ENCODE measurements around the gene MYO1B. TPM values are rescaled to one million over a fixed set of nuclear protein-coding genes. Genes with fewer than 3 reads are reported as not detected.

Gene MYO1B
- total and polyA plus RNA-seq, 8 donors = 136 to 305 (median 197) TPM

- DNase-seq = no peak
- no peak for ATAC-seq
- no peak for TF ChIP-seq CTCF (IDR thresholded peaks at IDR 0.05)
- H3K4me1 ChIP-seq = peaks cover 0 to 1% of the 10 kb centered on the region in 2 donors
- intact Hi-C loops (cut with DNase I) = no loop called here
- no peak overlapping the region for H3K4me3 ChIP-seq
- H3K27me3 ChIP-seq = no peaks in the 10 kb centered on the region
- H3K9me3 ChIP-seq = no peaks in the 10 kb centered on the region
- no peak overlapping the region for H3K27ac ChIP-seq
- H3K36me3 ChIP-seq = peaks cover 0 to 63% of the 10 kb centered on the region in 2 donors
These were observed 146.0 kb downstream of the MYO1B start for GRCh38 chr2:191391171-191391570.

GRCh38 chr2:191394043-191394442 is 148.8 kb downstream of the MYO1B start:
- no peaks in the 10 kb centered on the region for H3K4me1 ChIP-seq
- H3K36me3 ChIP-seq = peaks cover 0 to 54% of the 10 kb centered on the region in 2 donors
- intact Hi-C loops (cut with DNase I) = no loop called here
- no peak for TF ChIP-seq CTCF (IDR thresholded peaks at IDR 0.05)
- no peak overlapping the region for H3K4me3 ChIP-seq
- no peak for ATAC-seq
- no peak for DNase-seq
- H3K27ac ChIP-seq = peak overlapping the region; percentile 9 to 42
- no peaks in the 10 kb centered on the region for H3K9me3 ChIP-seq
- H3K27me3 ChIP-seq = no peaks in the 10 kb centered on the region

GRCh38 chr2:191396794-191397193 is 151.6 kb downstream of the MYO1B start:
- Histone ChIP-seq H3K27ac (no peak overlapping the region), H3K4me1 (no peaks in the 10 kb centered on the region), H3K9me3 (no peaks in the 10 kb centered on the region), H3K36me3 (peaks cover 0 to 48% of the 10 kb centered on the region in 2 donors), H3K4me3 (no peak overlapping the region), H3K27me3 (no peaks in the 10 kb centered on the region)
- ATAC-seq (no peak), DNase-seq (no peak)
- intact Hi-C loops (cut with DNase I) = no loop called here
- no peak for TF ChIP-seq CTCF (IDR thresholded peaks at IDR 0.05)

- Histone ChIP-seq H3K36me3 (peaks cover 0 to 29% of the 10 kb centered on the region in 2 donors), H3K9me3 (no peaks in the 10 kb centered on the region), H3K27ac (no peak overlapping the region), H3K4me3 (no peak overlapping the region), H3K27me3 (no peaks in the 10 kb centered on the region), H3K4me1 (peaks cover 4 to 5% of the 10 kb centered on the region in 2 donors)
- intact Hi-C loops (cut with DNase I) = no loop called here
- no peak for TF ChIP-seq CTCF (IDR thresholded peaks at IDR 0.05)
- ATAC-seq (no peak), DNase-seq (no peak)
These were observed 154.4 kb downstream of the MYO1B start for GRCh38 chr2:191399601-191400000.

GRCh38 chr2:191401287-191401686 is 156.1 kb downstream of the MYO1B start:
- Histone ChIP-seq H3K27ac (no peak overlapping the region), H3K27me3 (no peaks in the 10 kb centered on the region), H3K36me3 (peaks cover 0 to 33% of the 10 kb centered on the region in 2 donors), H3K9me3 (no peaks in the 10 kb centered on the region), H3K4me3 (no peak overlapping the region), H3K4me1 (peaks cover 4 to 5% of the 10 kb centered on the region in 2 donors)
- DNase-seq = no peak
- intact Hi-C loops (cut with DNase I) = no loop called here
- TF ChIP-seq CTCF (IDR thresholded peaks at IDR 0.05) = no peak
- no peak for ATAC-seq

All from left lung (tissue), 10 donors.